H4 (cell line): ENCODE measurements around the gene MCFD2. TPM values are rescaled to one million over a fixed set of nuclear protein-coding genes. Genes with fewer than 3 reads are reported as not detected.
A peak's percentile ranks its signal among the peaks of the same experiment; 100 is the strongest.

Experiments
- DNase-seq: peaks from one replicate; pipeline ENCODE4 v3.0.0-alpha.2; 2015; ENCODE audit warnings: low spot score
- total RNA-seq: library from RNA; depleted of rRNA; stranded (reverse); fragments of >200 nt; shearing (Covaris generic); gene quantifications from 2 replicates; pipeline ENCODE4 v1.2.3, GENCODE V29; 2014

Gene MCFD2
- total RNA-seq, 1 experiment from 2014 or later: 112 TPM

DNA sequence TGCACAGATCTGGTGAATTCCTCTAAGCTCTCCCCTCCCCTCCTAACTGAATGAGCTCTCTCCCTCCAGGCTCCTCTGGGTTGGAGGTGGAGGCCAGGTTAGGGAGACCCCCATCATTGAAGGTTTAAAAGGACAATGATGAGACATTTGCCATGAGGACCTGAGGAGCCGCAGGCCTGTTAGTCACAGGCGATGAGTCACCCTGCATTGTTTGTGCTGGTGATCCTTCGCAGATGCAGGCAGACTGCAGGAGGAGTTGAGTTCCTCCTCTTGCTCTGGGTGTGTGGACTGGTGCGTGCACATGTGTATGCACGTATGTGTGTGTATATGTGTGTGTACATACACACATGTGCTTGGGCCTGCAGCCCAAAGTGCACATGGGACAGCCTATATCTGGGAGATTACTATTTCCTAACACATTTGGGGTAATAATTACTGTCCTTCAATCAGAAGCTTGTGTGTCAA, 42.0 kb downstream of the MCFD2 start:
- DNase-seq: peak; percentile 92

DNA sequence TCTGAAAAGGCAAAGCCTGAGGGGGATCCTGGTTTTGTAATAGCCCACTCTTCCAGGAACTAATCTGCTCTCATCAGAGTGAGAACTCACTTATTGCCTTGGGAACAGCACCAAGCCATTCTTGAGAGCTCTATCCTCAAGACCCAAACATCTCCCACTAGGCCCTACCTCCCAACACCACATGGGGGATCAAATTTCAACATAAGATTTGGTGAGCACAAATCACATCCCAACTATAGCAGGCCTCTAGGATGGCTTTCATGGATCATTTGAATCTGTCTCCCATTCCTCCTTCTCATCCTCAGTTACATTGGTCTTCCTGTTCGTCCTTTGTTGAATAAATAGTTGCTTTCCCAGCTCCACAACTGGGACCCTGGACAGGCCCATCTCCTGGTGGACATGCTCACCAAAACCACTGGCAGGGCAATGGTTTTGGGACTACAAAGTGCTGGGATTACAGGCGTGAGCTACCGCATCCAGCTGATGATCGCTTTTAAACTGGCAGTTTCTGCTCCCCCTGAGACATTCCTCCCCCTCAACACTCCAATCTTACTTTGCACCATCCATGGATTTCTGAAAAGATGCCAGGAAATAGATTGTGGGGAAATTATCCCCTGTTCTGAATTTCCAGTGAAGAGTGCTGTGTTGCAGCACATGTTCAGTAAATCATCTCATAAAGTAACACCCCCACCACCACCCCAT, 42.6 kb downstream of the MCFD2 start:
- no peak for DNase-seq

DNA sequence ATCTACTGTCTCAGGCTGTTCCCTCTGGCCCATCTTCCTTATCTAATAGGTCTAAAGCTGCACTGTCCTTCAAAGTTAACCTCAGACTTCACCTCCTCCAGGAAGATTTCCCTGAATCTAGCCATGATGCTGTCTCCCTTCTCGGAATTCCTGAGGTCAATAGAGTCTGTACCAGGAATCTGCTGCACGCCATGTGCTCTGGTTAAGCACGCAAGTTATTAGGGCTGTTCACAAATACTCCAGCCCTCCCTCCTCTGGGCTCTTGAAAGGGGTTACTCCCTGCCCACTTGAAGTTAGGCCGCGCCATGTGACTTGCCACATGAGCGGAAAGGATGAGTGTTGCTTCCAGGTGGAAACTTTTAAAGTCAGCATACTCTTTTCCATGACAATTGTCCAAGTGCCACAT, 43.6 kb downstream of the MCFD2 start:
- DNase-seq: no peak

DNA sequence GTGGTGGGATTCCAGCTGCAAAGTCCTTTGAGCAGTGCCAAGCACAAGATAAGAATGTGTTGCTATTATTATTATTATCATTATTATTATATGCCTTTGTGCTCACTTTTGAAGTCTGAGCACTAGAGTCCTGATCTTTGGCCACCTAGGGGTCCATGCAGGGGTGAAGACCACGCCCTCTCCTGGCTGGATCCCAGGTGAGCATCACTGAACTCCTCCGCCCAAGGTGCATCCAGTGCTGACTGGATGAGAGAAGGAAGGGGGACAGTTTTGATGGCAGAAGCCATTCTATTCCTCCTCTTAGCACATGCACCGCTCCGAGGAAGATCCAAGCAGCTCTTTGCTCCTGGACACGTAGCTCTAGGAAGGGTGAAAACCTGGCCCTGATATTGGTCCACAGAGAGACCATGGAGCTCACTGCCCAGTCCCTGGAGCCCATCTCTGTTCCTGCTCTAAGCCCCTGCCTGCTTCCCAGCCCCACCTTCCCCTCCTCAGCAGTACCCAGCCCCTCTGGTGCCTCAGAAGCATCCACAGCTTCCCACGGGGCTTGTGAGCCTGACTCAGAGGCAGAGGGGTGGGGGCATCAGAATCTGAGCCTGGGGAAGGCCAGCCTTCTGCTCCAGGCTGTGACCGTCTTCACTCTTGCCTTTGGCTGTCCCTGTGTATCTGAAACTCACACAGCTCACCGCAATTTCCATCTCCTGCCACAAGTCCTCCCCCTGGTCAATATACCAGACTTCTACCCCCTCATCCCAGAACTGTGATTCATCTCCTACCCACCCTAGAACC, 45.4 kb downstream of the MCFD2 start:
- DNase-seq: no peak

DNA sequence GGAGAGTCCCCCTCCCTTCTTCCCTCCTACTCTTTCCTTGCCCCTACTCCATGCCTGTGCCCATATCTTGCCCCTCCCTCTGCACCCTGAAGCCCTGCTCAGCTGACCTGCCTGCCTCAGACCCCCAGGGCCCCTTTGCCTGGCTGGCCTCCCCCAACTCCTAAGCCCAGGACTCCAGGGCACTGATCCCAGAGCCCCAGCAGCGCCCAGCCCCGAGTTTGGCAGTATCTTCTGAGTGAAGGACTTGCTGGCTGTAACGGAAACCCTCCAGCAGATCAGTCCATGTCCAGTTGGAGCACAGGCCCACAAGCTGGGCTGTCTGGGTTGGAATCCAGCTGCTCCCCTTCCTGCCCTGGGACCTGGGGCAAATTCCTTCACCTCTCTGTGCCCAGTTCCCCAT, 46.0 kb downstream of the MCFD2 start:
- no peak for DNase-seq

DNA sequence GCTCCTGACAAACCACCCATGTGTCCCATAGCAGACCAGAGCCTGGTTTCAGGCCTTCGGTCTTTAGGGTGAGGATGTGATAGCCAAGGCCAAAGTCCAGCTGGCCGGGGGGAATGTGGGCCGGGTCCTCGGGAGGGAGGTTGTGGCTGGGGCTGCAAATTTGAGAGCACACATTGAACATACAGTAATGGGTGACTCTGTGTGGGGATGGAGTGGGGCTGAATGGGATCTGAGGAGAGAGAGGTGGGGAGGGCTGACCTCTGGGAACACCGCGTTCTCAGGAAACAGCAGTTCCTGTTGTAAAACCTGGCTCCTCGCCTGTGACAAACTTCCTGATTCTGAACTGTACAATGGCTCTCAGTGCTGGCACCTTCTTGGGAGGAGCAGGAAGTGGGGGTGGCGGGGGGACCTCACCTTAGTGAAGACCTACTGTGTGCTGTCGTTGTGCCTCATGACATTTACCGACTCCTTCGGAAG, 48.8 kb downstream of the MCFD2 start:
- DNase-seq: no peak

DNA sequence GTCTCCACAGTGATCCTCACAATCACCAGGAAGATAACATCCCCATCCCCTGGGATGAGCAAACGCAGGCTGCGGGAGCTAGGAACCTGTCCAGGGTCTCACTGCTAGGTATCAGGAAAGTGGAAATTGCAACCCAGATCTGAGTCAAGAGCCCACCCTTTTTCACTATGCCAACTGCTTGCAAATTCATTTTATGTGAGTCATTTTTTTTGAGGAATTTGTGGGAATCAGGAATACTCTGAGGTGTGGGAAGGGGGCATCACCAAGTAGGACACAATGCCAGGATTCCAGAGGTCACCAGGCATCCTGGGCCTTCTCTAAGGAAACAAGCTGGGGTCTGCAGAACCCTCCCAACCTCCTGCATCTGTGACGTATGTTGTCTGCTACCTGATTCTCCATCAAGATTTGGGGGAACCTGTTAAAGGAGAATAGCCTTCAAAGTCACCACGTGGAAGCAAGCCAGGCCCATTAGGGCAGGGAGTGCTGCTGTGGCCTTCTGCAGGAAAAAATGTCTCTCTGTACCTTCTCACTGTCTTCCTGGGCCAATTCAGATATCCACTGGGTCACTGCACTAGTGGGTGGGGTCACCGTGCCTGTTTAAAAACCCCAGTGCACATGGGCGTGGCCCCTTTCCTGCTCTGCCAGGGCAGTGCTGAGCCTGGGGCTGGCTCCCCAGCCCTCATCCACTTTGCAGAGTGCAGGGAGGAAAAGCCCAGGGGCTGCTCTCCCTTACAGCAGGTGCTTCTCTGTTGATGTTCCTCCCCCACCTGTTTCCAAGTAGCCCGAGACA, 50.2 kb downstream of the MCFD2 start:
- DNase-seq: no peak

DNA sequence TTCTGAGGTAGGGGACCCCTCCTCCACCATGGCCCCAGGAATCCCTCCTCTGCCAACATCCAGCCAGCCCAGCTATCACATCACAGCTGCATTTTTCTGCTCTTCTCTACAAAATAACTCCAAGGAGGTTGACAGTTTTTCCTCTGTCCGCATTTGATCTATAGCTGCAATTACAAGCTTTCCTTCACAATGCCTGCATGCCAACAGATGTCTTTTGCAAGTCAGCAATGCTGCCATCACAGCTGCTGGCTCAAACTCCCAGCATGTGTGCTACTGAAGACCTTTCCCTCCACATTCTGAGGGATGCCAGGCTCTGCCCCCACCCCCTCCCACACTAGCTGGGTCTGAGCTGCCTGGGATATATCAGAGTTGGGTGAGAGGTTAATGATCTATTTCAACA, 51.7 kb downstream of the MCFD2 start:
- no peak for DNase-seq

DNA sequence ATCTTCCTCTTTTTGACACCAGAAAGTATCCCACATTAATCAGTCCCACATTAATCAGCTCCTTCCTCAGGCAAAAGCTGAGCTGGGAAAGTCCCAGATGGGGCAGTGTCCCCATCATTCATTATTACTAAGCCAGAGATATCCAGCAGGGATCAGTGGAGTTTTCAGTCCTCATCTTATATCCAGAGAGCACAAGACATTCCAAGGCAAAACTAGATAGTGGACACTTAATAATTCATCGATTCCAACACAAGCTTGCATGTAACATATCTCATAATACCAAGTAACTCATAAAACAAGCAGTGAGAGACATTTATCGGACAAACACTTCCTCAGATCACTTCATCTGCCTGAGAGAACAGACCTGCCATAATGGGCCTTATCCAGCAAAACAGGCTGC, 53.1 kb downstream of the MCFD2 start:
- DNase-seq: no peak

DNA sequence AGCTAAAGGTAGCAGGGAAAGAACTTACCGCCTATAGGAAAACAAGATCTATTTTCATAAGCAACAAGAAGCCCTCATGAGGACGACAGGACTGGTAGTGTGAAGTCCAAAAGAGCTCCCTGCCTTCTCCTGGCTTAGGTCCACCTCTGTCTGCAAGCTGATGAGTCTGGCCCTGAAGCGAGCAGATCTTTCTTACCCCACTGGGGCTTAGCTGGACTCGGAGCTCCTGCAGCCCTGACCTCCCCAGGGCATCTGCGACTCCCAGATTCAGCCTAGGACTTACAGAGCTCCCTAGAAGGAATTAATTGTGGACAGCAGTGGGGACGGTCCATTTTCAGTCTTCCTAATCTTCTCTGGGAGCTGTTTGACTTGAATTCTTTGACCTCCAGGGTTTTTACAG, 53.7 kb downstream of the MCFD2 start:
- no peak for DNase-seq

DNA sequence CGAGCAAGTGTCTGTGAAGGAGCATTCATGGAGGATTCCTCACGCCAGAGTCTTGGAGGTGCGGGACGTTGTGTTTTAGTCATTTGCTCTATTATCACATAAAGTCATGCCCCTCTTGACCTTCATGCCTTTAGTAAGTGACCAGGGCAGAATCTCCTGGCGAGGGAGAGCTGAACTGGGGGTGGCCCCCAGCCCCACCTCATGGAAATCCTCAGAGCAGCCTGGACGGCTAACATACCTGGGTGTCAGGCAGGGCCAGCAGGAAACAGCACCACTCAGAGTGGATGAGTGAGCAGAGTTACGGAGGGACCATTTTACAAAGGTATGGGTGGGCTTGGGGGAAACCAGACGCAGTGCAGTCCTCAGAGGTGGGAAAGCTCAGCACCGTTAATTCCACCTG, 56.1 kb downstream of the MCFD2 start:
- DNase-seq: no peak

DNA sequence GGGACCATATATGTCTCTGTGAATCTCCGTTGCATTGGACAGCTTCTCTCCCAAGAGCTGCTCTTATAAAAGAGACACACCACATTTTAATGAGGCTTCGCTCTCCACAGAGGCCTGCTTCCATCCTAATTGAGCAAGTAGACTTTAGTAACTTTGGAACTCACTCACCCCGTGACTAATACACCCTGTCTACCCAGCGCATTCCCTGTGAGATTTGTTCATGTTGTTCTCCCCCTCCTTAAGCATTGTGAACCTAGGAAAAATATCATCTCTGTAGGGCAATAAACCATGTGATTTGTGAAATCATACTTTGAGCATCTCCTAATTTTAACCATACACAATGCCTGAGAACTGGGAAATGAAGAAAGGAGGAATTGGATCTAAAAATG, 56.9 kb downstream of the MCFD2 start:
- DNase-seq: no peak

DNA sequence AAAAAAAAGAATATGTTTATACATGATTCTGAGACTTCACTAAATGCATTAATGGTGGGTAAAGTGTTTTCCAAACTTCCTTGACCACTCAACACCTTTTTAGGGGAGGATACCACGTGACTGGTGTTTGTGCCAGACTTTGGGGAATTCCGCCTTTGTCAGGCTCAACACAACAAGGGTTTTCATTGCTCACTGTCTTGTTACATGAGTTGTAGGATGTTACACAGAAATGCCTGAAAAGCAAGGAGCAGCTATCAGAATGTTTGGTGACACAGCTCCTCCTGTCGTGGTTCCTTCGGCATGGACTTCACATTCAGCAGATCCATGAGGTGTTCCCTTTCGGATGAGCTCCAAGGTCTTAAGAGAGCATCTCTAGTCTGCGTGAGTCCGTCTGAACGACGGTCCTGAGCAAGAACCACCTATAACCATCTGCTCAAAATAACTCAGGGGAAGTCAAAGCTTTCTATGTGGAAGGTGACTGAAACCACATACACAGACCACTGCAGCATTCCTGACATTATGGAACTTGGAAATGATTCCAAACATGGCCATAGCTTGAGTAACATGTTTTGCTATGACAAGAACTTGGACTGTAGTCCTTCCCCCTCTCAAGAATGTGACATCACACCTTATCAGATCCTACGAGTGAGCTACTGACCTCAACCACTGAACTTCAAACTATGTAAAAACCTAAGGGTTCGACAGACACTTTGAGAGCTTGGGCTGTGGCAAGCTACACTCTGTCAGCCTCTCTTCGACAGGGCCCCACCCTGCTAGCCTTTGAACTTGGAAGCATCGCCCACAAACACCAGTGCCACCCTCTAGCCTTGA, 57.5 kb downstream of the MCFD2 start:
- DNase-seq: peak; percentile 84

DNA sequence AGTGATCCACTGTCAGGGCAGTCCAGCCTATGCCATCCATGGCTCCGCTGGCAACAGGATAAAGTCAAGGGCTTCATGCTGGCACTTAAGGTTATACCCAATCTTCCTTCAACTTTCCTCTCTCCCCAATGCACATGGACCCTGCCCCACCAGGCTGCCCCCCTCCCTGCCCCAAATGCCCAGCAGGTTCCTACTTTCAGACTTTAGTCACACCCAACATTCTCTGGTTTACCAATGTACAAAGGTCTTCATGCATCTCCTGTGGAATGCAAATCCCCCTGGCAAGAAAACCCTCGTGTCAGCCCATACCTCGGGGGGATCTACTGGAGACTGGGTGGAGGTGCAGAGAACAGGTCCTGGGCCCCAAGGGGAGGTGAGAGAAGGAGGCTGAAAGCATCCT, 59.3 kb downstream of the MCFD2 start:
- no peak for DNase-seq

DNA sequence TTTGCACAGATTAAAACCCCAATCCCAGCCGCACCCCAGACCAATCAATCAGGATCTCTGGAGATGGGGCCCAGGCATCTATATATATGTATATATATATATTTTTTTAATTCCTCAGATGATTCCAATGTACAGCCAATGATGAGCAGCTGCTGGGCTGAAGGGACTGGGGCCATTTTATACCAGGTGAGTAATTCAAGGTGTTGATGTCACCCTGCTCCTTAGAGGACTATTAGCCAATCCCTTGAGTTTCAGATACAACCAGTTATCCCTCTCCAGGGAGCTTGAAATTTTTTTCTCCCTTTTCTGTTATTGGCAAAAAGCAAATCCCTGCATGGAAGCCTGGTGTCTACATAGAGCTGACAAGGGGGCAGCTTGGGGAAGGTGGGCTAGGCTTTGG, 59.8 kb downstream of the MCFD2 start:
- no peak for DNase-seq

DNA sequence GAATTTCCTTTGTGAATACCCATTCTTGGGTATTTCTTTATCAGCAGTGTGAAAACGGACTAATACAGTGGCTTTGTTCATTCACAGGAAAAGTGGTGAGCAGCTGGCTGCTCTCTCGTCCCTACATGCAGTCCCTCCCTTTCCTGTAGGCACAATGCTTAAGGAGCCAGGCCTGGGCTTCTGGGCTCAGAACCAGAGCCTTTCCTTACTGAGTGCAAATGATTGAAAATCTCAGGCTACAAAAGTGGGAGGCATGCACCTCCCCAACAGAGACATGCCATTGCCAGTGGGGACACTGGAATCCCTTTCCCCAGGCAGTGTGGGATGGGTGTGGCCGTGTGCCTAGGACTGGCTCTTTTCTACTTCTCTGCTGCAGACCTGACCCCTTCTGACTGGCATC, 61.3 kb downstream of the MCFD2 start:
- DNase-seq: no peak

DNA sequence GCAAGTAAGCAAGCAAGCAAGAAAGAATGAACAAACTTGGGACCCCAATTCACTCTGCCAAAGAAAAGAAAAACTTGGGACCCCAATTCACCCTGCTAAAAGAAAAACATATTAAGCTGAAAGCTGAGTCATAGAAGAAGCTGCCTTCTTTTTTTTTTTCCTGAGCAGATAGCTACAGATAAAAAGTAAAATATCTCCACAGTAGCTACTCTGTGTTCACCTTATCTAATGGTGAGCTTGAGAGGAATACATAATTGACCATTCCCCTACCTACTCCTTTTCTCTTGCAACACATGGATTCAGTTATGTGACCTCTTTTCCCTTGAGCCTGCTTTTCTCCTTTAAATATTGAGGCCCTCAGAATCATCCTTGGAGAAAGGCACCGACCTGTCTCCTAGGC, 63.0 kb downstream of the MCFD2 start:
- no peak for DNase-seq

DNA sequence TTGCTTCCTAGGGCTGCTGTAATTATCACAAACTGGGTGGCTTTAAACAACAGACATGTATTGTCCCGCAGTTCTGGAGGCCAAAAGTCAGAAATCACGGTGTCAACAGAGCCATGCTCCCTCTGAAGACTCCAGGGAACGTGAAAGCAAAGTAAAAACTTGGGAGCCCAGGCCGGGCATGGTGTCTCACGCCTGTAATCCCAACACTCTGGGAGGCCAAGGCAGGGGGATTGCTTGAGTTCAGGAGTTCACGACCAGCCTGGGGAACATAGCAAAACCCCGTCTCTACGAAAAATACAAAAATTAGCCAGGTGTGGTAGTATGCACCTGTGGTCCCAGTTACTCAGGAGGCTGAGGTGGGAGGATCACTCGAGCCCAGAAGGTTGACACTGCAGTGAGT, 63.5 kb downstream of the MCFD2 start:
- DNase-seq: no peak
